Transverse colon (tissue), 4 donors: Measurements from ENCODE around the gene FIP1L1.

ENCODE experiments used
- EP300 ChIP-seq: sonication (generic); formaldehyde crosslinking; IDR thresholded peaks from one replicate; pipeline ENCODE4 v1.6.1; 2017; ENCODE audit warnings: antibody characterized with exemption, low read depth
- POLR2A ChIP-seq: fragments of 450-650 bp; IDR thresholded peaks from one replicate; pipeline ENCODE4 v1.6.1; 2016; ENCODE audit warnings: antibody characterized with exemption, mild to moderate bottlenecking, moderate library complexity
- POLR2AphosphoS5 ChIP-seq, 3 donors: sonication (generic); formaldehyde crosslinking; IDR thresholded peaks; one replicate each; pipeline ENCODE4 v1.6.1; 2016; ENCODE audit warnings: antibody characterized with exemption in 3 of 3
- TF ChIP-seq, protein P1 (sequence below), 5 experiments: fragments of 200-600 bp in 3 of 5; fragments of 450-650 bp in 2 of 5; sonication (generic) in 3 of 5; IDR thresholded peaks; 1 replicate in 2 of 5; 2 replicates in 3 of 5; pipeline ENCODE4 v1.5.1; 2016 to 2017; ENCODE audit warnings: antibody characterized with exemption in 5 of 5, inconsistent platforms in 3 of 5, mild to moderate bottlenecking in 2 of 5, moderate library complexity in 1 of 5

DNA sequence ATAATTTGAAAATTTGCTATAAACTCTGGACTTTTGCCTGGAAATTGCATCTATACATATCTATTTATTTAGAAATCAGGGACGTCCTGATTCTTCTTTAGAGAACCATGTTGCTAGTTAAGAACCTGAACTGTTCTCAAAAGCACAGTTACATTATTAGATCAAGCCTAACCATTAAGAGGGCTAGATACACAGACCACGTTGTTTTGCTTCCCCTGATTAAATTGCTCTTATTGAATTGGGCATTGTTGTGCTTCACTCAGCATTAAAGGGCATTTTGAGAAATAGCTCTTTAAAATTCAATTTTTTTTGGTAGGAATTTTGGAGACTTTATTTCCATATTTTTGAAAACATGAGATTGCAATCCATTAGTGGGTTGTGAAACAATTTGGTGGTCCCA lies 44.4 kb downstream of the FIP1L1 start:
- TF ChIP-seq, protein P1, sequence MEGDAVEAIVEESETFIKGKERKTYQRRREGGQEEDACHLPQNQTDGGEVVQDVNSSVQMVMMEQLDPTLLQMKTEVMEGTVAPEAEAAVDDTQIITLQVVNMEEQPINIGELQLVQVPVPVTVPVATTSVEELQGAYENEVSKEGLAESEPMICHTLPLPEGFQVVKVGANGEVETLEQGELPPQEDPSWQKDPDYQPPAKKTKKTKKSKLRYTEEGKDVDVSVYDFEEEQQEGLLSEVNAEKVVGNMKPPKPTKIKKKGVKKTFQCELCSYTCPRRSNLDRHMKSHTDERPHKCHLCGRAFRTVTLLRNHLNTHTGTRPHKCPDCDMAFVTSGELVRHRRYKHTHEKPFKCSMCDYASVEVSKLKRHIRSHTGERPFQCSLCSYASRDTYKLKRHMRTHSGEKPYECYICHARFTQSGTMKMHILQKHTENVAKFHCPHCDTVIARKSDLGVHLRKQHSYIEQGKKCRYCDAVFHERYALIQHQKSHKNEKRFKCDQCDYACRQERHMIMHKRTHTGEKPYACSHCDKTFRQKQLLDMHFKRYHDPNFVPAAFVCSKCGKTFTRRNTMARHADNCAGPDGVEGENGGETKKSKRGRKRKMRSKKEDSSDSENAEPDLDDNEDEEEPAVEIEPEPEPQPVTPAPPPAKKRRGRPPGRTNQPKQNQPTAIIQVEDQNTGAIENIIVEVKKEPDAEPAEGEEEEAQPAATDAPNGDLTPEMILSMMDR (IDR thresholded peaks at IDR 0.05), result no peak
- no peak for TF ChIP-seq POLR2AphosphoS5 (IDR thresholded peaks at IDR 0.05)
- TF ChIP-seq POLR2A, result no peak
- no peak for TF ChIP-seq EP300
